ENCODE data around the gene SNAPC1. TPM values are rescaled to one million over a fixed set of nuclear protein-coding genes. Genes with fewer than 3 reads are reported as not detected.

The SNAPC1 gene
- total and polyA plus RNA-seq, 4 donors, result 2.9 to 7.0 (median 5.3) TPM

- ATAC-seq (ENCODE audit: low FRiP score) (no peak), DNase-seq (no peak)
- H3K9me3 ChIP-seq (ENCODE audit: control insufficient read depth, low read length), result no peaks in the 10 kb centered on the region
- H3K4me1 ChIP-seq (ENCODE audit: control insufficient read depth in 1 of 2, insufficient read depth in 2 of 2, low read length in 2 of 2), result no peaks in the 10 kb centered on the region
- no peak overlapping the region for H3K4me3 ChIP-seq (ENCODE audit: low read length in 2 of 2)
- intact Hi-C loops (cut with DNase I), result no loop called here
- no peaks in the 10 kb centered on the region for H3K36me3 ChIP-seq (ENCODE audit: control insufficient read depth in 1 of 2, insufficient read depth in 2 of 2, low read length in 1 of 2)
- H3K27ac ChIP-seq (ENCODE audit: low read depth in 1 of 2, low read length in 2 of 2), result no peak overlapping the region
- H3K27me3 ChIP-seq (ENCODE audit: control insufficient read depth in 1 of 2, insufficient read depth in 2 of 2, low read length in 1 of 2), result no peaks in the 10 kb centered on the region
- WGBS, 2 donors, result 82 to 83% methylated on average over 2 of the region's 2 CpGs
These were observed 38.1 kb upstream of the SNAPC1 start for GRCh38 chr14:61724133-61724532.

DNA sequence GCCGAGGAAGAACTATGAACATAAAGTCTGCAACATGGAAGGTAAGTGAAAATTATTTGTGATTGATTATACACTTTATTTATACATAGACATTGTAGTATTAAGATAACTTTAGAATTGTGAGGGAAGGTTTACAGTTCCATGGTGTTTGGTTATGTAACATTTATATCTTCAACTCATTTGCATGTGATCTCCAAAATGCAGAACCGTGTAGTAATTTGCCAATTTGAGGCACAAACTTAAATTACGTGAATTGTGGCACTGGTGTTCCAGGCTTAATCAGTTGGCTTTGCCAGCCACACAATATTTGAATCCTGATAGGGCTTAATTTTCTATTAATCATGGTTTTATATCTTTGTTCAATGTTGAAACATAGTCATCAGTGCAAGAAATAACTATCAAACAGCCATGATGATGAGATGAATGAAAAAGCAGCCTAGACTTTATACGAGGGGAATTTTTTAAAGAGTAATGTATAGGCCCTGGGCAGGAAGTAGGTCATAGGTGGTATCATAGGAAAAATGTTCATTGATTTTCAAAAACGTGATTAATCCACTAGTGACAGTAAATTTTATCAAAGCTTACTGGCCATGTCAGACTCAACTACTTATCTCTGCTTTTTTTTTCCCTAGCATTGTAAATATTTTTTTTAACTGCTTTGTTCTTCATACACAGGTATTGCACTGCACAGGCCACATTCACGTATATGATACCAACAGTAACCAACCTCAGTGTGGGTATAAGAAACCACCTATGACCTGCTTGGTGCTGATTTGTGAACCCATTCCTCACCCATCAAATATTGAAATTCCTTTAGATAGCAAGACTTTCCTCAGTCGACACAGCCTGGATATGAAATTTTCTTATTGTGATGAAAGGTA lies 35.2 kb upstream of the SNAPC1 start:
- Histone ChIP-seq H3K9me3 (ENCODE audit: control insufficient read depth, low read length) (no peaks in the 10 kb centered on the region), H3K36me3 (ENCODE audit: control insufficient read depth in 1 of 2, insufficient read depth in 2 of 2, low read length in 1 of 2) (no peaks in the 10 kb centered on the region), H3K4me1 (ENCODE audit: control insufficient read depth in 1 of 2, insufficient read depth in 2 of 2, low read length in 2 of 2) (no peaks in the 10 kb centered on the region), H3K27me3 (ENCODE audit: control insufficient read depth in 1 of 2, insufficient read depth in 2 of 2, low read length in 1 of 2) (no peaks in the 10 kb centered on the region), H3K4me3 (ENCODE audit: low read length in 2 of 2) (no peak overlapping the region), H3K27ac (ENCODE audit: low read depth in 1 of 2, low read length in 2 of 2) (no peak overlapping the region)
- intact Hi-C loops (cut with DNase I), result no loop called here
- ATAC-seq (ENCODE audit: low FRiP score), result no peak
- WGBS, 2 donors, result 82 to 85% methylated on average over 7 of the region's 7 CpGs
- DNase-seq, result no peak

DNA sequence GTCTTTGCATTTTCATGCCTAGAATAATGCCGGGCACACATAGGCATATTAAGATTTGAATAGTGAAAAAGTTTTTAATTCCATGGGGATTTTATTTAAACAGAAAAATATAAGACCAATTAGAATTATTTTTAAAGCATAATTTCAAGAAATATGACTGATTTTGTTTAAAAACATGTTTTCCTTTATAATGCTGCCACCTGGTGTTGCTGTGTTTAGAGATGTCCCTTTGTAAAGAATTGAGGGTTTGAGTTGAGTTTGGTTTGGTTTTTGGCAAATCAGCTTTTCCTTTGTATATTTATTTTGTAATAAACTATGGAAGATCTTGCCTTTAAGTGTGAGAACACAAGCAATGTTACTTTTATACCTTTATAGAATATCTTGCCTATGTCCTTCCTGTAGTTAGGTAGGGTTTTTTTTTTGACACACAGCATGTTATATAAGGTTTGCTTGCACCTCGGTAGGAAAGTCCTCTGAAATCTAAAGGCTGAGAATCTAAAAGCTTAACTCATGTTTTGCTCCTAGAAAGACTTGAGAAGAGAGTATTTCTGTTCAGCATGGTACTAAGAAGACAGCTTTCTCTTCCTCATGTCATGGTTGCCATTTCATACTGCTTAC lies 31.4 kb upstream of the SNAPC1 start:
- H3K9me3 ChIP-seq (ENCODE audit: control insufficient read depth, low read length), result no peaks in the 10 kb centered on the region
- H3K4me1 ChIP-seq (ENCODE audit: control insufficient read depth in 1 of 2, insufficient read depth in 2 of 2, low read length in 2 of 2), result no peaks in the 10 kb centered on the region
- H3K27me3 ChIP-seq (ENCODE audit: control insufficient read depth in 1 of 2, insufficient read depth in 2 of 2, low read length in 1 of 2), result no peaks in the 10 kb centered on the region
- ATAC-seq (ENCODE audit: low FRiP score) (no peak), DNase-seq (no peak)
- WGBS, 2 donors, result 60 to 64% methylated on average over 2 of the region's 2 CpGs
- intact Hi-C loops (cut with DNase I), result loop anchor here in 1 of 2 donors (5.0 kb wide), 1 partner anchor 269 kb away; no protein-coding TSS in a partner anchor
- H3K36me3 ChIP-seq (ENCODE audit: control insufficient read depth in 1 of 2, insufficient read depth in 2 of 2, low read length in 1 of 2), result no peaks in the 10 kb centered on the region
- H3K4me3 ChIP-seq (ENCODE audit: low read length in 2 of 2), result no peak overlapping the region
- no peak overlapping the region for H3K27ac ChIP-seq (ENCODE audit: low read depth in 1 of 2, low read length in 2 of 2)

- no peak for ATAC-seq (ENCODE audit: low FRiP score)
- H3K4me3 ChIP-seq (ENCODE audit: low read length in 2 of 2), result no peak overlapping the region
- H3K4me1 ChIP-seq (ENCODE audit: control insufficient read depth in 1 of 2, insufficient read depth in 2 of 2, low read length in 2 of 2), result peaks cover 0 to 2% of the 10 kb centered on the region in 2 donors
- DNase-seq, result no peak
- H3K27me3 ChIP-seq (ENCODE audit: control insufficient read depth in 1 of 2, insufficient read depth in 2 of 2, low read length in 1 of 2), result no peaks in the 10 kb centered on the region
- no peaks in the 10 kb centered on the region for H3K9me3 ChIP-seq (ENCODE audit: control insufficient read depth, low read length)
- intact Hi-C loops (cut with DNase I), result loop anchor here in 1 of 2 donors (5.0 kb wide), 1 partner anchor 272 kb away; no protein-coding TSS in a partner anchor
- 84 to 85% methylated on average over 2 of the region's 2 CpGs for WGBS, 2 donors
- no peak overlapping the region for H3K27ac ChIP-seq (ENCODE audit: low read depth in 1 of 2, low read length in 2 of 2)
- no peaks in the 10 kb centered on the region for H3K36me3 ChIP-seq (ENCODE audit: control insufficient read depth in 1 of 2, insufficient read depth in 2 of 2, low read length in 1 of 2)
These were observed 28.2 kb upstream of the SNAPC1 start for GRCh38 chr14:61733972-61734371.

DNA sequence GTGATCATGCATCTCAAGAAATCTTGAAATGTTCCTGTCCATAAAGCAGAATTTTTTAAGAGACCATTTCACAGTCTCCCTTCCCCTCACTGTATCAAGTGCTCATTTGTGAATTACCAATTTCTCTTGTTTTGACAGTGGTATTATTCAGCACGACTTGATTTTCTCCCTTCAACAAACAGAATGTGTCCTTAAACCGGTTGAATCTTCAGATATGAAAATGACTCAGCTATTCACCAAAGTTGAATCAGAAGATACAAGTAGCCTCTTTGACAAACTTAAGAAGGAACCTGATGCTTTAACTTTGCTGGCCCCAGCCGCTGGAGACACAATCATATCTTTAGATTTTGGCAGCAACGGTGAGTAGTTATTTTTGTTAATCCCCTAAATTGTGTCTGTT lies 25.5 kb upstream of the SNAPC1 start:
- ATAC-seq (ENCODE audit: low FRiP score) (no peak), DNase-seq (no peak)
- Histone ChIP-seq H3K4me3 (ENCODE audit: low read length in 2 of 2) (no peak overlapping the region), H3K27me3 (ENCODE audit: control insufficient read depth in 1 of 2, insufficient read depth in 2 of 2, low read length in 1 of 2) (no peaks in the 10 kb centered on the region), H3K36me3 (ENCODE audit: control insufficient read depth in 1 of 2, insufficient read depth in 2 of 2, low read length in 1 of 2) (peaks cover 0 to 2% of the 10 kb centered on the region in 2 donors), H3K27ac (ENCODE audit: low read depth in 1 of 2, low read length in 2 of 2) (no peak overlapping the region), H3K9me3 (ENCODE audit: control insufficient read depth, low read length) (no peaks in the 10 kb centered on the region), H3K4me1 (ENCODE audit: control insufficient read depth in 1 of 2, insufficient read depth in 2 of 2, low read length in 2 of 2) (peaks cover 0 to 2% of the 10 kb centered on the region in 2 donors)
- intact Hi-C loops (cut with DNase I), result no loop called here
- WGBS, 2 donors, result 69 to 73% methylated on average over 4 of the region's 4 CpGs

- Histone ChIP-seq H3K4me3 (ENCODE audit: low read length in 2 of 2) (no peak overlapping the region), H3K4me1 (ENCODE audit: control insufficient read depth in 1 of 2, insufficient read depth in 2 of 2, low read length in 2 of 2) (peaks cover 0 to 2% of the 10 kb centered on the region in 2 donors), H3K27ac (ENCODE audit: low read depth in 1 of 2, low read length in 2 of 2) (no peak overlapping the region), H3K9me3 (ENCODE audit: control insufficient read depth, low read length) (no peaks in the 10 kb centered on the region), H3K27me3 (ENCODE audit: control insufficient read depth in 1 of 2, insufficient read depth in 2 of 2, low read length in 1 of 2) (no peaks in the 10 kb centered on the region), H3K36me3 (ENCODE audit: control insufficient read depth in 1 of 2, insufficient read depth in 2 of 2, low read length in 1 of 2) (peaks cover 0 to 2% of the 10 kb centered on the region in 2 donors)
- ATAC-seq (ENCODE audit: low FRiP score), result no peak
- intact Hi-C loops (cut with DNase I), result no loop called here
- WGBS, 2 donors, result 90 to 91% methylated on average over 5 of the region's 5 CpGs
- no peak for DNase-seq
These were observed 24.3 kb upstream of the SNAPC1 start for GRCh38 chr14:61737915-61738314.

- no peak overlapping the region for H3K27ac ChIP-seq (ENCODE audit: low read depth in 1 of 2, low read length in 2 of 2)
These were observed 23.1 kb upstream of the SNAPC1 start for GRCh38 chr14:61739133-61739532.

GRCh38 chr14:61742371-61742770 lies 19.8 kb upstream of the SNAPC1 start:
- Histone ChIP-seq H3K9me3 (ENCODE audit: control insufficient read depth, low read length) (no peaks in the 10 kb centered on the region), H3K4me3 (ENCODE audit: low read length in 2 of 2) (no peak overlapping the region), H3K36me3 (ENCODE audit: control insufficient read depth in 1 of 2, insufficient read depth in 2 of 2, low read length in 1 of 2) (peaks cover 0 to 2% of the 10 kb centered on the region in 2 donors), H3K27me3 (ENCODE audit: control insufficient read depth in 1 of 2, insufficient read depth in 2 of 2, low read length in 1 of 2) (no peaks in the 10 kb centered on the region), H3K27ac (ENCODE audit: low read depth in 1 of 2, low read length in 2 of 2) (no peak overlapping the region), H3K4me1 (ENCODE audit: control insufficient read depth in 1 of 2, insufficient read depth in 2 of 2, low read length in 2 of 2) (peaks cover 0 to 1% of the 10 kb centered on the region in 2 donors)
- intact Hi-C loops (cut with DNase I), result no loop called here
- 96 to 98% methylated on average over 6 of the region's 6 CpGs for WGBS, 2 donors
- no peak for DNase-seq
- no peak for ATAC-seq (ENCODE audit: low FRiP score)

More at GRCh38 chr14:61739133-61739532, 23.1 kb upstream of the SNAPC1 start:
- Histone ChIP-seq H3K4me1 (ENCODE audit: control insufficient read depth in 1 of 2, insufficient read depth in 2 of 2, low read length in 2 of 2) (peaks cover 0 to 2% of the 10 kb centered on the region in 2 donors), H3K9me3 (ENCODE audit: control insufficient read depth, low read length) (no peaks in the 10 kb centered on the region), H3K36me3 (ENCODE audit: control insufficient read depth in 1 of 2, insufficient read depth in 2 of 2, low read length in 1 of 2) (peaks cover 0 to 2% of the 10 kb centered on the region in 2 donors), H3K27me3 (ENCODE audit: control insufficient read depth in 1 of 2, insufficient read depth in 2 of 2, low read length in 1 of 2) (no peaks in the 10 kb centered on the region), H3K4me3 (ENCODE audit: low read length in 2 of 2) (no peak overlapping the region)
- ATAC-seq (ENCODE audit: low FRiP score) (no peak), DNase-seq (no peak)
- intact Hi-C loops (cut with DNase I), result no loop called here
